ENCODE data around the gene SIL1.

The SIL1 gene

DNA sequence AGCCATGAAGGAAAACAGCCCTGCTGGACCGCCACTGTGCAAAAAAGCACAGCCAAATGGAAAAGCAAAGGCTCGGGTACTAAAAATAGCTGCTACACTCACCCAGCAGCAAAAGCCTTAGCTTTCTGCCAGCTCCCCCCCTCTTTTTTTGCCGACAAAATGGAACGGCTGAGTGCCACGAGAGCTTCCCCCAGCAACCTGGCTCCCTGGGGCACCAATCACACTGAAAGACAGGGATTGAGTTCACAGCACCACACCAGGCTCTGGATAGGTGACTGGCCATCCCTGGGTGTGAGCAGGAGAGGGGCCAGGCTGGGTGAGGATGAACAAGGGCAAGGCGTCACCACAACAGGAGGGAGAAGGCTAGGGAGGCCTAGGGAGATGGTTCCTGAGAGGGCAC is 66.7 kb downstream of the SIL1 start:
- Histone ChIP-seq H3K27me3 (ENCODE audit: control insufficient read depth, insufficient read depth, low read length) (no peaks in the 10 kb centered on the region), H3K9me3 (ENCODE audit: control insufficient read depth, insufficient read depth, low read length) (no peaks in the 10 kb centered on the region), H3K4me3 (ENCODE audit: low read length) (no peak overlapping the region), H3K27ac (ENCODE audit: low read length) (no peak overlapping the region), H3K4me1 (ENCODE audit: control insufficient read depth, insufficient read depth, low read length) (peaks cover 2% of the 10 kb centered on the region; the same call in 1 of the 2 replicates), H3K36me3 (ENCODE audit: control insufficient read depth, insufficient read depth, low read length) (no peaks in the 10 kb centered on the region)
- DNase-seq (ENCODE audit: low read depth, low spot score): no peak
- no CpG with 5 or more reads among the region's 6 CpGs for WGBS (ENCODE audit: insufficient coverage, insufficient read length)

DNA sequence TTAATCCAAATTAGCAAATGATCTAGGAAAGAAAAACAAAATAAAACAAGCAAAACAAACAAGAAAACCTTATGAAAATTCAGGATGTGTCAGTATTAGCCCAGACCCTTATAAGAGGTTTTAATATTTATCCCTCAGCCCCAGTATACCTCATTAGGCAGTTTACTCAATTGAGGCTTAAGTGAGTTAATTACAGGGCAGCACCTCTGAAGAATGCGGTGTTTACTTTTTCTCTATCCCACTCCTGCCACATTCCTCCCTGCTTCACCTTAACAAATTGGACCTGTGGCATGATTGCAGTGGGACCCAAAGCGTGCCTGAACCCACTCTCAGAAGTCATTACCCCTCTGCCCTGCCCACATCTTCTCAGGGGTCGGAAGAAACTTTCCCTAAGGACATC is 67.1 kb downstream of the SIL1 start:
- H3K36me3 ChIP-seq (ENCODE audit: control insufficient read depth, insufficient read depth, low read length): no peaks in the 10 kb centered on the region
- no peaks in the 10 kb centered on the region for H3K9me3 ChIP-seq (ENCODE audit: control insufficient read depth, insufficient read depth, low read length)
- peaks cover 2% of the 10 kb centered on the region; the same call in 1 of the 2 replicates for H3K4me1 ChIP-seq (ENCODE audit: control insufficient read depth, insufficient read depth, low read length)
- no peak for DNase-seq (ENCODE audit: low read depth, low spot score)
- no peak overlapping the region for H3K4me3 ChIP-seq (ENCODE audit: low read length)
- WGBS (ENCODE audit: insufficient coverage, insufficient read length): no CpG with 5 or more reads among the region's 3 CpGs
- H3K27ac ChIP-seq (ENCODE audit: low read length): no peak overlapping the region
- no peaks in the 10 kb centered on the region for H3K27me3 ChIP-seq (ENCODE audit: control insufficient read depth, insufficient read depth, low read length)

DNA sequence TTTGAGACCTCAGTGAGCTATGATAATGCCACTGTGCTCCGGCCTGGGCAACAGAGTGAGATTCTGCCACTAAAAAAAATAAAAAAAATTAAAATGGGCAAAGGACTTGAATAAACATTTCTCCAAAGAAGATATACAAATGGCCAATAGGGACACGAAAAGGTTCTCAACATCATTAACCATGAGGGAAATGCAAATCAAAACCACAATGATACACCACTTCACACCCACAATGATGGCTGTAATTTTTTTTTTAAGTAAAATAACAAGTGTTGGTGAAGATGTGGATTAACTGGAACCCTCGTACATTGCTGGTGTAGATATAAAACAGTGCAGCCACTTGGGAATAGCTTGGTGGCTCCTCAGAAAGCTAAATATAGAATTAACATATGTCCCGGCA is 68.0 kb downstream of the SIL1 start:
- no peak overlapping the region for H3K4me3 ChIP-seq (ENCODE audit: low read length)
- no peak overlapping the region for H3K27ac ChIP-seq (ENCODE audit: low read length)
- H3K4me1 ChIP-seq (ENCODE audit: control insufficient read depth, insufficient read depth, low read length): peaks cover 2% of the 10 kb centered on the region; the same call in 1 of the 2 replicates
- H3K36me3 ChIP-seq (ENCODE audit: control insufficient read depth, insufficient read depth, low read length): no peaks in the 10 kb centered on the region
- H3K27me3 ChIP-seq (ENCODE audit: control insufficient read depth, insufficient read depth, low read length): no peaks in the 10 kb centered on the region
- H3K9me3 ChIP-seq (ENCODE audit: control insufficient read depth, insufficient read depth, low read length): no peaks in the 10 kb centered on the region
- no CpG with 5 or more reads among the region's 4 CpGs for WGBS (ENCODE audit: insufficient coverage, insufficient read length)
- no peak for DNase-seq (ENCODE audit: low read depth, low spot score)

DNA sequence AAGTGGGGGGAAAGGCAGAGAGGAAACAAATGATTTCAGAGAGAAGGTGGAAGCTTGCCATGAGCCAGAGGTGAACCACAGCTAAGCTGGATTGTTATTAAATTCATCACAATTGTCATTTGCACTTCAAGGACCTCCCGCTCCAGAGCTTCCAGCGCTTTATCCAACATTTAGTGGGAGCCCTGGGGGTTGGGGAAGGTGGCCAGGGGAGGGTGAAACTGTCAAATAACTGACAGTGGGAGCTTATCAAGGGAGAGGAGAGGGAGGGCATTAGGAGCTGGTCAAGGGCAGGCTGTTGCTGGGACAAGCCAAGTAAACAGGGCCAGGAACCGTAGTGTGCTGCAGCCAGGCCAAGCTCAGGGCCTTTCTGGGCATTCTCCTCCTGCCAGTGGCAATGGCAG is 71.5 kb downstream of the SIL1 start:
- no peak overlapping the region for H3K4me3 ChIP-seq (ENCODE audit: low read length)
- no CpG with 5 or more reads among the region's 3 CpGs for WGBS (ENCODE audit: insufficient coverage, insufficient read length)
- H3K9me3 ChIP-seq (ENCODE audit: control insufficient read depth, insufficient read depth, low read length): no peaks in the 10 kb centered on the region
- DNase-seq (ENCODE audit: low read depth, low spot score): no peak
- H3K27ac ChIP-seq (ENCODE audit: low read length): no peak overlapping the region
- no peaks in the 10 kb centered on the region for H3K36me3 ChIP-seq (ENCODE audit: control insufficient read depth, insufficient read depth, low read length)
- no peaks in the 10 kb centered on the region for H3K27me3 ChIP-seq (ENCODE audit: control insufficient read depth, insufficient read depth, low read length)
- H3K4me1 ChIP-seq (ENCODE audit: control insufficient read depth, insufficient read depth, low read length): peaks cover 2% of the 10 kb centered on the region; the same call in 1 of the 2 replicates

DNA sequence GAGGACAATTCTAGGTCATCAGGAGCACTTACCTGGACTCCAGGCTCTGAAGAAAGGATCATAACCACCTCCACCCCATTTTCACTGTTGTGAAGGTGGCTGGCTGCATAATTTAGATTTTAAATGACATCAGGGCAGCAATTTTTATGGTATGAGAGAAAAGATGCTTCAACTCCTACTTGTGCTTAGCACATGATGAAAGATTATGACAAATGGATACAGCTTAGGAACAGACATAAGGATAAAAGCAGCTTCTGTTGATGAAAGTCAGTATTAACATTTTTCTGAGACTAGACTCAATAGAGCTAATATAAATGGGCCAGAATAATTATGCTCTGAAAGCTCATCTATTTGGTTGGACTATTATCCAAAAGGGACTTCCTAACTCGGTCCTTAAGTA is 72.2 kb downstream of the SIL1 start:
- Histone ChIP-seq H3K27ac (ENCODE audit: low read length) (no peak overlapping the region), H3K27me3 (ENCODE audit: control insufficient read depth, insufficient read depth, low read length) (no peaks in the 10 kb centered on the region), H3K4me3 (ENCODE audit: low read length) (no peak overlapping the region), H3K4me1 (ENCODE audit: control insufficient read depth, insufficient read depth, low read length) (no peaks in the 10 kb centered on the region), H3K9me3 (ENCODE audit: control insufficient read depth, insufficient read depth, low read length) (no peaks in the 10 kb centered on the region), H3K36me3 (ENCODE audit: control insufficient read depth, insufficient read depth, low read length) (no peaks in the 10 kb centered on the region)
- WGBS (ENCODE audit: insufficient coverage, insufficient read length): no CpG with 5 or more reads among the region's 1 CpG
- DNase-seq (ENCODE audit: low read depth, low spot score): no peak

DNA sequence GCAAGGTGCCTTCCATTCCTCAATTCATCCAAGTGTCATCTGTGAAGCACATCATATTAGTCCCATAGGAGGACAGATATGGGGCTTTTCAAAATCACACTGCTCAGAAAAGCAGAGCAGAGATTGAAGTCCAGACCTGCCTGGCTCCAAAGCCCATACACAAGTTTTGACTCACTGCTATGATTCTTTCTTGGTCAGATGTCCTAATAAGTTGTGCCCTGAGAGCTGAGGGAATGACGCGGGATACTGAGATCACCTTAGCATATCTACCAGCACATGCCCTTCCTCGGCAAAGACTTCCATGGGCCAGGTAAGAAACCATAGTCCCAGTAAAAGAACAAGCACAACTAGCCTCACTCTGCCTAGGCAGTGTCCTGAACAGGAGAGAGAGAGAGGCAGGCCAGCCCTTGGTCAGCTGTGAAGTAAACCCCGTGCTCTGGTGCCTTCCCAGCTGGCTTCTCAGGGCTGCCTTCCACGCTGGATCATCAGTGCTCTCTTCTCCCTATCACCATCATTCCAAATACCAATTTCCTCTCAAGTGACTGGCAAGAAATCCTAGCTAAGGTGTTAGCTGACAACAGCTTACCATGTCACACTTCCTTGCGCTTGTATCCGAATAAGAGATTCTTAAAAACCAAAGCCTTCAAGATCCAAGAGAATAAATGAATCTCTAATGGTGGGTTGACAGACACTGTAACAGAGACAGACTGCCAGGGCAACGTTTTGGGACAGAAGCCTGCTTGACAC is 73.2 kb downstream of the SIL1 start:
- Histone ChIP-seq H3K27ac (ENCODE audit: low read length) (no peak overlapping the region), H3K36me3 (ENCODE audit: control insufficient read depth, insufficient read depth, low read length) (no peaks in the 10 kb centered on the region), H3K27me3 (ENCODE audit: control insufficient read depth, insufficient read depth, low read length) (no peaks in the 10 kb centered on the region), H3K4me3 (ENCODE audit: low read length) (no peak overlapping the region), H3K9me3 (ENCODE audit: control insufficient read depth, insufficient read depth, low read length) (no peaks in the 10 kb centered on the region), H3K4me1 (ENCODE audit: control insufficient read depth, insufficient read depth, low read length) (no peaks in the 10 kb centered on the region)
- DNase-seq (ENCODE audit: low read depth, low spot score): no peak
- no CpG with 5 or more reads among the region's 8 CpGs for WGBS (ENCODE audit: insufficient coverage, insufficient read length)

DNA sequence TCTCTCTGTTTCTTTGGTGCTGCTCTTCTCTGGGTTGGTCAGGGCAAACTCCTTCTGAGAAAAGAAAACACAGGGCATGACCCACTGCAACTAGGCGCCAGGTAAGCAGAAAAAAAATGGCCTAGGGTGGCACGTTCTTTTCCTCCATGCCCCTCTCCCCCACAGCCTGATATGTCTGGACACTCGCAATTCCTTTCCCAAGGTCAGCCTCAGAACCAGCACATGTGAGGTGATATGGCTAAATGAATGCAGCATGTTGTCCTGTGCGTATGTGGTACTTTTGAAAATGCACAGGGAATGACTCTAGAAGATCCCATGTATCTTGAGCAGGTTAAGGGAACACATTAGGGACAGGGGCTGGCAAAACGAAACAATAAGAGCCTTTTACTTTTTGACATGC is 77.0 kb downstream of the SIL1 start:
- no peaks in the 10 kb centered on the region for H3K9me3 ChIP-seq (ENCODE audit: control insufficient read depth, insufficient read depth, low read length)
- H3K27ac ChIP-seq (ENCODE audit: low read length): no peak overlapping the region
- H3K27me3 ChIP-seq (ENCODE audit: control insufficient read depth, insufficient read depth, low read length): no peaks in the 10 kb centered on the region
- H3K4me1 ChIP-seq (ENCODE audit: control insufficient read depth, insufficient read depth, low read length): no peaks in the 10 kb centered on the region
- no CpG with 5 or more reads among the region's 5 CpGs for WGBS (ENCODE audit: insufficient coverage, insufficient read length)
- no peak for DNase-seq (ENCODE audit: low read depth, low spot score)
- no peaks in the 10 kb centered on the region for H3K36me3 ChIP-seq (ENCODE audit: control insufficient read depth, insufficient read depth, low read length)
- H3K4me3 ChIP-seq (ENCODE audit: low read length): no peak overlapping the region

DNA sequence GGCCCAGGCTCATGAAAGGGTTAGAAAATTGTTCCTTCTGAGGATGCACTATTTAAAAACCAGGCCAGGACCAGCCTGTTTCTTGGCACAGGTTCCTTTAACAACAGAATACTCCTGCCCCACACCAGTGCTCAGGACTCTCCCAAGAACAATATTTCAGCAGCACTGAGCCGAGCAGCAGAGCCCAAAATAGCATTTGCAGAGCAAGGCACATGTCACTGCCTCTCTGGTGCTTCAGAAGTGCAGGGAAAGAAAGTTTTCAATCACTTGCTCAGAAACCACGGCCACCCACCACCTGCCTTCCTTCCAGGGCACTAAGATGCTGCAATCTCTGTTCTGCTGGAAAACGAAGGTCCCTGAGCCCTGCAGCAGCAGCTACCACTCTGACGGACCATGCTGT is 77.6 kb downstream of the SIL1 start:
- Histone ChIP-seq H3K36me3 (ENCODE audit: control insufficient read depth, insufficient read depth, low read length) (no peaks in the 10 kb centered on the region), H3K4me1 (ENCODE audit: control insufficient read depth, insufficient read depth, low read length) (no peaks in the 10 kb centered on the region), H3K27ac (ENCODE audit: low read length) (no peak overlapping the region), H3K9me3 (ENCODE audit: control insufficient read depth, insufficient read depth, low read length) (no peaks in the 10 kb centered on the region), H3K27me3 (ENCODE audit: control insufficient read depth, insufficient read depth, low read length) (no peaks in the 10 kb centered on the region), H3K4me3 (ENCODE audit: low read length) (no peak overlapping the region)
- no CpG with 5 or more reads among the region's 4 CpGs for WGBS (ENCODE audit: insufficient coverage, insufficient read length)
- DNase-seq (ENCODE audit: low read depth, low spot score): no peak

DNA sequence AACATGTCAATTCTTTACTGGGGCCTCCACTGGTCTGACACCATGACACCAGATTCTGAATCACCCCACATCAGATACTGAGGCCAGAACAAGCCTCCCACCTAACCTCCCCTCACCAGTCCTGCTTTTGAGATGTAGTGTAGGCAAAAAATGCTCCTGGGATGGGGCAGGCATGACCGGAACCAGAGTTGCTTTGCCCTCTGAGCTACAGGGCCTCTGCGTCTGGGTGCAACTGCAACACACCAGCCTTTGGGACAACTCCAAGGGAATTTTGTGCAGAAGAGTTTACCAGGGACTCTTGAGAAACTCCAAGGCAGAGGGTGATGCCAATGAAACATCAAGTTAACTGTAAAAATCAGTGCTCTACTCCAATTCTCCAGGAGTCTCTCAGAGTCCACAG is 79.4 kb downstream of the SIL1 start:
- no peaks in the 10 kb centered on the region for H3K36me3 ChIP-seq (ENCODE audit: control insufficient read depth, insufficient read depth, low read length)
- no peaks in the 10 kb centered on the region for H3K9me3 ChIP-seq (ENCODE audit: control insufficient read depth, insufficient read depth, low read length)
- H3K4me1 ChIP-seq (ENCODE audit: control insufficient read depth, insufficient read depth, low read length): no peaks in the 10 kb centered on the region
- no peak overlapping the region for H3K4me3 ChIP-seq (ENCODE audit: low read length)
- no peak overlapping the region for H3K27ac ChIP-seq (ENCODE audit: low read length)
- no peaks in the 10 kb centered on the region for H3K27me3 ChIP-seq (ENCODE audit: control insufficient read depth, insufficient read depth, low read length)
- no CpG with 5 or more reads among the region's 2 CpGs for WGBS (ENCODE audit: insufficient coverage, insufficient read length)
- DNase-seq (ENCODE audit: low read depth, low spot score): no peak

DNA sequence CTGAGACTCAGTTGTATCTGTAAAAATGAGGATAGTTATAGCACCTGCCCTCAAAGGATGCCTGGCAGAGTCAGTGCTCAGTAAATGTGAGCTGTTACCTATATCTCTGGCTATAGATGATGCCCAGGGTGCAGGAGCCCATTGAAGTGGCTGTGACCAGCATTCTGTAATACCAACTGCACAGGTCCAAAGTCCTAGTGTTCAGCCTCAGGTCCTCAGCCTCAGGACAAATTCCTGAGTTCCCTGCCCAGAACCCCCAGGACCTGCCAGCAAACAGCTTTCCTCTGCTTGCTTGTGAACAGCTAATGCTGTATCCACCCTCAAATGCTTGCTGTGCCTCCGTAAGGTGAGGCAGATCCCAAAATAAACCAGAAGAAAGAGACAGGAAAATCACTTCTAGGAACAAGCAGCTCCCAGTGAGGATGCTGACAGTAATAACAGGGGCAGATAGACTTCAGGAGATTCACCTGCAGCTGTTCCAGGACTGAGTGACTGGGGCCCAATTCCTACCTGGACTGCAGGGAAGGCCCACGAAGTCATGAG is 80.8 kb downstream of the SIL1 start:
- H3K27ac ChIP-seq (ENCODE audit: low read length): no peak overlapping the region
- H3K36me3 ChIP-seq (ENCODE audit: control insufficient read depth, insufficient read depth, low read length): no peaks in the 10 kb centered on the region
- whole genome bisulfite sequencing (ENCODE audit: insufficient coverage, insufficient read length): no CpG with 5 or more reads among the region's 2 CpGs
- H3K4me3 ChIP-seq (ENCODE audit: low read length): no peak overlapping the region
- H3K27me3 ChIP-seq (ENCODE audit: control insufficient read depth, insufficient read depth, low read length): no peaks in the 10 kb centered on the region
- no peak for DNase-seq (ENCODE audit: low read depth, low spot score)
- no peaks in the 10 kb centered on the region for H3K9me3 ChIP-seq (ENCODE audit: control insufficient read depth, insufficient read depth, low read length)
- H3K4me1 ChIP-seq (ENCODE audit: control insufficient read depth, insufficient read depth, low read length): no peaks in the 10 kb centered on the region

DNA sequence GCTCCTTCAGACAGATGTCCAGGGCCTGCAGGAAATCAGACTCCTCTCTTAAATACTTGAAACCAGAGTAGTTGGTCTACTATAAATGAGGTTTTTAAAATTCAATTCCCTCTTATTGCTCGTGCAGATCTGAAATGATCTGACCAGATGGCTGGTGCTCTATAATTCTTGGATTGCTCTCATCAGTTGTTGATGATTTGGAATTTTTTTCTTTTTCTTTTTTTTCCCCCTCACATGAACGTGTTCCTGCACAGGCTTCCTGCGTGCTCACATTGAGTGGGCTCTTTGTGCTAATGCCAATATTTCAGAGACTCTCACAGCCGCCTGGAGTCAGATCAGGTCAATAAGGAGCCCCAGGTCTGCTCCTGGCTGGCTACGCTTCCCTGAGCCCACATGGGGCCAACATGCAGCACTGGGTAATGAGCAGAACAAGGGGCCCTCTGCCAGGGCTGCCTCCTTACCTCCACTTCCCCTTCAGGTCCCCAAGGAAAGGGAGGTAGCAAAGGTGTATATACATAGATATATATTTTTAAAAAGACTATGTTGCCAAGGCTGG is 82.0 kb downstream of the SIL1 start:
- no CpG with 5 or more reads among the region's 5 CpGs for WGBS (ENCODE audit: insufficient coverage, insufficient read length)

More for the DNA sequence above, 82.0 kb downstream of the SIL1 start:
- no peaks in the 10 kb centered on the region for H3K36me3 ChIP-seq (ENCODE audit: control insufficient read depth, insufficient read depth, low read length)
- H3K4me1 ChIP-seq (ENCODE audit: control insufficient read depth, insufficient read depth, low read length): no peaks in the 10 kb centered on the region
- no peak overlapping the region for H3K4me3 ChIP-seq (ENCODE audit: low read length)
- H3K9me3 ChIP-seq (ENCODE audit: control insufficient read depth, insufficient read depth, low read length): no peaks in the 10 kb centered on the region
- DNase-seq (ENCODE audit: low read depth, low spot score): no peak
- no peak overlapping the region for H3K27ac ChIP-seq (ENCODE audit: low read length)
- H3K27me3 ChIP-seq (ENCODE audit: control insufficient read depth, insufficient read depth, low read length): no peaks in the 10 kb centered on the region
